GM23338 (cell line): ENCODE data around the gene FBXO17.

Experiments used
- EZH2phosphoT487 ChIP-seq: fragments of 200-600 bp; sonication (generic); IDR thresholded peaks from one replicate; pipeline ENCODE4 v1.8.1; 2018; ENCODE audit warnings: antibody characterized with exemption; ENCODE audit not compliant: unreplicated experiment
- TF ChIP-seq, protein P1 (sequence below), 2 experiments: fragments of 200-600 bp in 1 of 2; sonication (generic) in 1 of 2; conservative IDR thresholded peaks; 2 replicates each; pipeline versions ENCODE4 v1.5.1 to v1.6.1; 2016 to 2017; ENCODE audit warnings: antibody characterized with exemption in 2 of 2, low read depth in 2 of 2, mild to moderate bottlenecking in 2 of 2, moderate library complexity in 1 of 2
- TF ChIP-seq, protein P2 (sequence below): IDR thresholded peaks from one replicate; pipeline ENCODE4 v1.6.1; 2018; ENCODE audit warnings: antibody characterized with exemption; ENCODE audit not compliant: unreplicated experiment

DNA sequence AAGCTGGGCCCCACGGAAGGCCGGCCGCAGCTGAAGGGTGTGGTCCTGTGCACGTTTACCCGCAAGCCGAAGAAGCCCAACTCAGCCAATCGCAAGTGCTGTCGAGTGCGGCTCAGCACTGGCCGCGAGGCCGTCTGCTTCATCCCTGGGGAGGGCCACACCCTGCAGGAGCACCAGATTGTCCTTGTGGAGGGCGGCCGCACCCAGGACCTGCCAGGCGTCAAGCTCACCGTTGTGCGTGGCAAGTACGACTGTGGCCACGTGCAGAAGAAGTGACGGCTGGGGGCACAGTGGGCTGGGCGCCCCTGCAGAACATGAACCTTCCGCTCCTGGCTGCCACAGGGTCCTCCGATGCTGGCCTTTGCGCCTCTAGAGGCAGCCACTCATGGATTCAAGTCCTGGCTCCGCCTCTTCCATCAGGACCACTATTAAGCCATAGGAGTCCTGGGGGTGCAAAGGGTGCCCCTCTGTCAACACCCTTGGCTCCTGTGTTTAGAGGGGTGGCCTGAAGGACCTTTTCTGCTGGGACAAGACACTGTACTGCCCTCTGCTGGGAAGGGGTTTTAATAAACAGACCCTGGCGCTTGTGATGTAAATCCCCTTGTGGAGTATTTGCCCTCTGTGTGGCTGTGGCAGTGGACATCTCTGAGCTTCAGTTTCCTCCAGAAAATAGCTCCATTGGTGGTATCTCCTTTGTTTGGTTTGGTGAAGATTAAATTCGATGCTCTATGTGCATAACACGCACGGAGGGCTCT, 42.9 kb downstream of the FBXO17 start:
- TF ChIP-seq, protein P1, sequence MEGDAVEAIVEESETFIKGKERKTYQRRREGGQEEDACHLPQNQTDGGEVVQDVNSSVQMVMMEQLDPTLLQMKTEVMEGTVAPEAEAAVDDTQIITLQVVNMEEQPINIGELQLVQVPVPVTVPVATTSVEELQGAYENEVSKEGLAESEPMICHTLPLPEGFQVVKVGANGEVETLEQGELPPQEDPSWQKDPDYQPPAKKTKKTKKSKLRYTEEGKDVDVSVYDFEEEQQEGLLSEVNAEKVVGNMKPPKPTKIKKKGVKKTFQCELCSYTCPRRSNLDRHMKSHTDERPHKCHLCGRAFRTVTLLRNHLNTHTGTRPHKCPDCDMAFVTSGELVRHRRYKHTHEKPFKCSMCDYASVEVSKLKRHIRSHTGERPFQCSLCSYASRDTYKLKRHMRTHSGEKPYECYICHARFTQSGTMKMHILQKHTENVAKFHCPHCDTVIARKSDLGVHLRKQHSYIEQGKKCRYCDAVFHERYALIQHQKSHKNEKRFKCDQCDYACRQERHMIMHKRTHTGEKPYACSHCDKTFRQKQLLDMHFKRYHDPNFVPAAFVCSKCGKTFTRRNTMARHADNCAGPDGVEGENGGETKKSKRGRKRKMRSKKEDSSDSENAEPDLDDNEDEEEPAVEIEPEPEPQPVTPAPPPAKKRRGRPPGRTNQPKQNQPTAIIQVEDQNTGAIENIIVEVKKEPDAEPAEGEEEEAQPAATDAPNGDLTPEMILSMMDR (conservative IDR thresholded peaks at IDR 0.05; ENCODE audit: low read depth in 2 of 2) = peak; percentile 62 to 70
- TF ChIP-seq, protein P2, sequence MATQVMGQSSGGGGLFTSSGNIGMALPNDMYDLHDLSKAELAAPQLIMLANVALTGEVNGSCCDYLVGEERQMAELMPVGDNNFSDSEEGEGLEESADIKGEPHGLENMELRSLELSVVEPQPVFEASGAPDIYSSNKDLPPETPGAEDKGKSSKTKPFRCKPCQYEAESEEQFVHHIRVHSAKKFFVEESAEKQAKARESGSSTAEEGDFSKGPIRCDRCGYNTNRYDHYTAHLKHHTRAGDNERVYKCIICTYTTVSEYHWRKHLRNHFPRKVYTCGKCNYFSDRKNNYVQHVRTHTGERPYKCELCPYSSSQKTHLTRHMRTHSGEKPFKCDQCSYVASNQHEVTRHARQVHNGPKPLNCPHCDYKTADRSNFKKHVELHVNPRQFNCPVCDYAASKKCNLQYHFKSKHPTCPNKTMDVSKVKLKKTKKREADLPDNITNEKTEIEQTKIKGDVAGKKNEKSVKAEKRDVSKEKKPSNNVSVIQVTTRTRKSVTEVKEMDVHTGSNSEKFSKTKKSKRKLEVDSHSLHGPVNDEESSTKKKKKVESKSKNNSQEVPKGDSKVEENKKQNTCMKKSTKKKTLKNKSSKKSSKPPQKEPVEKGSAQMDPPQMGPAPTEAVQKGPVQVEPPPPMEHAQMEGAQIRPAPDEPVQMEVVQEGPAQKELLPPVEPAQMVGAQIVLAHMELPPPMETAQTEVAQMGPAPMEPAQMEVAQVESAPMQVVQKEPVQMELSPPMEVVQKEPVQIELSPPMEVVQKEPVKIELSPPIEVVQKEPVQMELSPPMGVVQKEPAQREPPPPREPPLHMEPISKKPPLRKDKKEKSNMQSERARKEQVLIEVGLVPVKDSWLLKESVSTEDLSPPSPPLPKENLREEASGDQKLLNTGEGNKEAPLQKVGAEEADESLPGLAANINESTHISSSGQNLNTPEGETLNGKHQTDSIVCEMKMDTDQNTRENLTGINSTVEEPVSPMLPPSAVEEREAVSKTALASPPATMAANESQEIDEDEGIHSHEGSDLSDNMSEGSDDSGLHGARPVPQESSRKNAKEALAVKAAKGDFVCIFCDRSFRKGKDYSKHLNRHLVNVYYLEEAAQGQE = no peak
- no peak for TF ChIP-seq EZH2phosphoT487
